Embryonic facial prominence (tissue), 1 donor: ENCODE results near the gene MORN1.
"Not testable (repeated sequence)": the region's sequence is repeated elsewhere in the genome, so short reads cannot be mapped to it uniquely, and the experiment has no call there.

Experiments used
- DNase-seq: peaks from one replicate; pipeline ENCODE4 v3.0.0-alpha.2; 2016; ENCODE audit errors: extremely low spot score

The MORN1 gene

DNA sequence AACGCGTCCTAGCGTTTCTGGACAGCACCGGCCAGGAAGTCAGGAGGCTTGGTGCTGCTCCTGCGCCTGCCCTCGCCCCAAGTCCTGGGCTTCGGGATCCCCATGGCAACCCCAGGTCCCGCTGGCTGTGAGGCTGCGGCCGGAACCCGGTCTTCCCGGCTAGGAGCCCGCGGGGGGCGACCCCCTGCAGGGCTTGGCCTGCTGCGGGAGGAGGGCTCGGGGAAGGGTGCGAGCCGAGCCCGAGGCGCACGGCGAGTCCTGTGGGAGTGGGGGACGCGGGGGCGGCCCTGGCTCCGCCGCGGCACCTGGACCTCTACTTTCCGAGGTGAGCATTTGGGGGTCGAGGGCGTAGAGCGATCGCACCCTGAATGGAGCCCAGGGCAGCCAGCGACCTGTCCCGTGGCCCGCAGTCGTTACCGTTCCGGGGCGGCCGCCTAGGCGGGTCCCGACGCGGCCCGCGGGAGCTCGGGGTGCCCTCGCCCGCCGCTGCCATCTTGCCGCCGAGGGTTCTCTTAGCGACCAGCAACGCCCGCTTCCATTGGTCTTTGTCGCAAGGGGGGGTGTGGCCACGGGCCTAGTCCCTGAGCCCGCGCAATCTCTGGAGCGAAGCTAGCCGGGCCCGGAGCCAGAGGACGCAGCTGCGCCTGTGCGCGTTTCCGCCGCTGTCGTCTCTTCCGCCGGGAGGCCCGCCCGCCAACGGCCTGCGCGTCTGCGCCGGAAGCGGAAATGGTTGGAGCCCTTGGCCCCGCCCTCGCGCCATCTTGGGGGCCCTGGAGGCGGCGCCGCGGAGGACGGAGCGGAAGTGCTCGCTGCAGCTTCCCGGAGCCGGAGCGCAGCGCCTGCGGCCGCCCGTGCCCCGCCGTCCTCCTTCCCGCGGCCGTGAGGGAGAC lies at the start of gene MORN1, which contains the start of gene RER1:
Gene MORN1, minus strand, starts transcription at position 514 of the 890 bp plus-strand sequence. Its CDS starts 21 bp downstream, at position 493.
Gene RER1, plus strand, starts transcription at position 801 of the 890 bp plus-strand sequence. CDS start 3,950 bp downstream, outside the sequence.
- peak; percentile 96 for DNase-seq

DNA sequence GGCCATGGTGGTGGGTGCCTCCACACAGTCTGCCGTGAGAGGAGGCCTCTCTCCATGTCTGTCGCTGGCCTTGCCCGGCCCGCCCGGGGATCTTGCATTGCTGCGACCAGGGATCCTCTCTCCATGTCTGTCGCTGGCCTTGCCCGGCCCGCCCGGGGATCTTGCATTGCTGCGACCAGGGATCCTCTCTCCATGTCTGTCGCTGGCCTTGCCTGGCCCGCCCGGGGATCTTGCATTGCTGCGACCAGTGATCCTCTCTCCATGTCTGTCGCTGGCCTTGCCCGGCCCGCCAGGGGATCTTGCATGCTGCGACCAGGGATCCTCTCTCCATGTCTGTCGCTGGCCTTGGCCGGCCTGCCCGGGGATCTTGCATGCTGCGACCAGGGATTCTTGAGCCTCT lies 49.0 kb upstream of the MORN1 start:
- not testable (repeated sequence) for DNase-seq

DNA sequence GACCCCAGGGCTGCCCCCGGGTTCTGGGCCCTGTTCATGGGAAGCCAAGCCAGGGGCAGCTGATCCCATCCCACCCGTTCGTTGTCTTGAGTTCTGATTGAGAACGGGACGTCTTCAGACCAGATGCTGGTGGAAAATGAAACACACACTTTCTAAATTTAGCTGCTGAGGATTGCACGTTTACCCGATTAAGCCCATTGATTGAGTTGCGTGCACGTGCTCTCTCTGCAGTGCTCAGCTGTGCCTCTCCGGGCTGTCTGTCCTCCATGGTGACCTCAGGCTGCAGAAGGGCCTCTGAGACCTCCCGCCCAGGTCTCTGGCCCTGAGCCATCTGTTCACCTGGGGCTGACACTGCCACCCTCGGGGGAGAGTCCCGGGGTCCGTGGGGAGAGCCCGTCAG lies 48.0 kb upstream of the MORN1 start:
- DNase-seq: no peak

DNA sequence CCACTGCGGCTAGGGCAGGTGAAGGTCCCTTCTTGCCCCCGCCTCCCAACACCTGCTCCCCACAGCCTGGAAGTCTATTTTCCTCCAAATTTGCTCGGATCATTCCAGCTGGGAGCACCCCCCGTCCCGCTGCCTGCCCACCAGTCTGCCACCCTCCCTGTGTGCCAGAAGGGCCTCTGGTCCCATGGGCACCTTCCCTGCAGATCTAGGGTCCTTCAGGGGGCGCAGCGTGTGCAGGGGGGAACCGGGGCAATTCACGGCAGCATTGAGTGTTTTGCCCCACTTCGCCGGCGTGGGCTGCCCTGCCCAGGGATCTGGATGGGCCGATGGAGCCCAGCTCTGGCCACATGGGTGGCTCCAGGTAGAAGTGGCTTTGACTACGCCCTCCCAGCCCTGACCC lies 47.3 kb upstream of the MORN1 start:
- no peak for DNase-seq

DNA sequence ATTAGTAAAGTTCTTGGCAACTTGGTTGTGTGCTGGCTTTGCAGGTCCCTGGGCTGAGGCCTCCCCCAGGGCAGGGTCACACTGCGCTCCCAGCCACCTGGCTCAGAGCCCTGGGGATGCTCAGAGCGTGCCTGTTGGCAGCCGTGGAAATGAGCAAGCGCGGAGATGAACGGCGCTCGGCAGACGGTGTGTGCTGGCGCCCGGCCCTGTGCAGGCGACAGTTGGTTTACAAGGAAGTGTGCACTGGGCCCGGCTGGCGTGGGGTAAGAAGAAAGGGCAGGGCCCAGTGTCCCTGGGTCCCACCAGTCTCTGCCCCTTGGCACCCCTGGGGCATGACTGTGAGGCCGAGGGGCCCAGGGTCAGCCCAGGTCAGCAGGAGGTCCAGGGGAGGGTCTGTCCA lies 46.7 kb upstream of the MORN1 start:
- DNase-seq: no peak

DNA sequence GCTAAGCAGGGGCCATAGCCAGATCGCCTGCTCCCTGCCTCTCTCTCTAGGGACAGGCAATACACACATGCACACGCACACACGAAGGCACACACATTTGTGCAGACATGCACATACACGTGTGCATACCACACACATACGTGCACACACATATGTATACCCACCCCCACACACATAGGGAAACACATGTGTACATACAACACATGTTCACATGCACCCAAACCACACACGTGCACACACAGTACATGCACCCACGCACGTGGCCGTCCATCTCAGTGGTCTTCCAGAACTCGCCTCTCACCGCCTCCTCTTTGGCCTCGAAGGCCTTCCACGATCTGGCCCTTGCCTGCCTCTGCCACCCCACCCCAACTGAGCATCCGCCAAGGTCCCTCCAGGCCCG lies 46.3 kb upstream of the MORN1 start:
- no peak for DNase-seq

DNA sequence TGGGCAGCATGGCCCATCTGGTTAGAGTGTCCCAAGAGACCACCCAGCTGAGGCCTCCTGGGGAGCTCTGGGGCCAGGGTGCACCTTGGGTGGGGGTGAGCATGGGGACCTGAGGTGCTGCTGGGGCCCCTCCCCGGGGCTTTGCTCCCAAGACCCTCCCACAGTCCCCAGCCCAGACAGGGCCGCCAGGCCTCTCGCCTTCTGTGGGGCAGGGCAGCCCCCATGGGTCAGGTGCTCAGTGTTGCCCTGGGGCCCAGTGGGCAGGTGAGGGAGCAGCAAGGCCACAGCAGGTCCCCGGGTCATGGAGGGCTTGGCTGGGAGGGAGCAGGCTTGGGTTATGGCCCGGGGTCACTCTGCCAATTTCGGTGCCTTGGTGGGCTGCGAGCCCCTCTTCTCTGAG lies 45.5 kb upstream of the MORN1 start:
- DNase-seq: no peak

DNA sequence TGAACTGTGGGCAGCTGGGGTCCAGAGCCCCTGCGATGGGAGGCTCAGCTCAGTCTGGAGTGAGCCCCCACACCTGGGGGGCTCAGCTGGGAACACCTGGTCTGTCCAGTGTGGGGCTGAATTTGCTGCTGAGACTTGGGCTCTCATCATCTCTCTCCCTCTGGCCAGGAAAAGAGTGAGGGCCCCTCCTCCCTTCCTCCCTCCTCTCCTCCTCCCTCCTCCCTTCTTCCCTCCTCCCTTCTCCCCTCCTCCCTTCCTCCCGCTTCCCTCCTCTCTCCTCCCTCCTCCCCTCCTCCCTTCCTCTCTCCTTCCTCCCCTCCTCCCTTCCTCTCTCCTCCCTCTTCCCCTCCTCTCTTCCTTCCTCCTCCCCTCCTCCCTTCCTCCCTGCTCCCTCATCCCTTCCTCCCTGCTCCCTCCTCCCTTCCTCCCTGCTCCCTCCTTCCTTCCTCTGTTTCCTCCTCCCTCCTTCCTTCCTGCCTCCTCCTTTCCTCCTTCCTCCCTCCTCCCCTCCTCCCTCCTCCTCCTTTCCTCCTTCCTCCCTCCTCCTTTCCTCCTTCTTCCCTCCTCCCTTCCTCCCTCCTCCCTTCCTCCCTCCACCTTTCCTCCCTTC lies 44.5 kb upstream of the MORN1 start:
- no peak for DNase-seq

DNA sequence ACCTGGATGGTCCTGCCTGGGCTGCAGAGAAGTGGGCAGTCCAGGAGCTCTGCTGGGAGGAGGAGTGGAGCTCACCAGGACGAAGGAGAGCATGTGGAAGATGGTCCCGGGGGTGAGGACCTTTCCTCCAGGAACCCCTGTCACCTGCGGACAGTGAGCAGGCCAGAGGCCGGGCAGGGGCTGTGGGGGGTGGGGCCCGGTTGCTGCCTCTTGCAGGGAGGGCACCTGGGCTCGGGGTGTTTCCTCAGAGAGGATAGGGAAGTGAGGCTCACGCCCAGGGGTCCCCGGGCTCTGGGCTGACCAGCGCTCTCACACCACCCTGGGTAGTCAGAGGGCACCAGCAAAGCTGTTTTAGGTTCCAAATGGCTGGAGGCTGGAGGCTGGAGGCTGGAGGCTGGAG lies 43.7 kb upstream of the MORN1 start:
- DNase-seq: no peak

DNA sequence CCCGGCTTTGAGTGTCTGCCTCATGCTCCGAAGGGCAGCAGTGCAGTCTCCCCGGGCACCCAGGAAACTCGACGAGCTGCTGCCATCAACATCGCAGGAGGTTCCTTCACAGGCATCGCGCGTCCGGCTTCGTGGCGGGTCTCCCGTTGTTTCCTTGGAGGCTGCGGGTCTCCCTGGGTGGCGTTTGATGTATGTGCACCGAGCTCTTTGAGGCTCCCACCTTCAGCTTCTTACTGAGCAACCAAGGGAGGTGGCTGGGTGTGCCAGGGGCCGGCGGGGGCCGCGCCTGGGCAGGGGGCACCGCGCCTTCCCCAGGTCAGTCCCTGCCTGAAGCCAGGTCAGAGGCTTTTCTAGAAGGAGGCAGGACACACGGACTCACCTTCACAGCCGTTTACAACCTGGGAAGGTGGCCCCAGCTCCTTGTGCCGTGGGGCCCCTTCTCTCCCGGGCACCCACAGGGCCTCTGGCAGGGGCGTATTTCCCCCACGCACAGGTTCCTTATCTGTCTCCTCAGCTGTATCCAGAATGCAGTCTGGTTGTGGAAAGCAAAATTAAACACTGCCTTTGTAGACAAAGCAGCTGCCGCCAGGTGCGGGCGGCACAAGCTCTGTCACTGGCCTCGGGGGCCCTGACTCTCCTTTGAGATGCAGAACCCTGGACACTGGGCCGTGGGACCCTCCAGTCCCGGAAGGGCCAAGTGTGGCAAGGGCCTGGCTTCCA lies 42.7 kb upstream of the MORN1 start:
- DNase-seq: no peak

DNA sequence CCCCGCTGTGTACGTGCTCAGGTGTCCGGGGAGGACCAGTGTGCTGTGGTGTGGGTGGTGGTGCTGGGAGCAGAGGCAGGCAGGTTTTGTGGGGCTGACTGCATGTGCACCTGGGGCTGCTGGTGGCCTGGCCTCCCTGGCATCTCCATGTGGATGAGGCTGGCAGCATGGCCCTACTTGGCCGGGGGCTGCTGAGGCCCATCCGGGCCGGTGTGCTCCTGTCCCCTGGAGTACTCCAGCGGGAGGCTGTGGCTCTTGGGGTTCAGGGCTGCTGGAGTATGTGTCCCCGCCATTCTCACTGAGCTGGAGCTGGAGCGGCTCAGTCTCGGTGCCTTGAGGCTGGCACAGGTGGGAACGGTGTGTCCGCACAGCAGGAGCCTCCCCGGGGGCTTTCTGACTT lies 41.8 kb upstream of the MORN1 start:
- no peak for DNase-seq

DNA sequence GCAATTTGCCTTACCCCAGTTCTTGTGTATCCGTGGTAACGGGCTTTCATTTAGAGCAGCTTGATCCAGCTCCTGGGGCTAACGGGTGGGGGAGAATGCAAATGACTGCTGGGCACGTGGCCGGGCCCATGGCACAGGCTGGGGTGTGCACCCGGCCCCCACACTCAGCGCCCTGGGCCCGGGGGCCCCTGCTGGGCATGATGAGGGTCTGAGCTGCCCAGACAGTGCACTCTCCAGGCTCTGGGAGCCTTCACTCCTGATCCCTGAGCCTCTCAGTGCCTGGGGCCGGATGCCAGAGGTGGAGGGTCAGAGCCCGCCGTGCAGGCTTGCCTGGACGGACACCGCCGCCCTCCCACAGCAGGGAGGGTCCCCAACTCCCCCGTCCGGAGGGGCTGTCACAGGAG lies 41.1 kb upstream of the MORN1 start:
- no peak for DNase-seq

DNA sequence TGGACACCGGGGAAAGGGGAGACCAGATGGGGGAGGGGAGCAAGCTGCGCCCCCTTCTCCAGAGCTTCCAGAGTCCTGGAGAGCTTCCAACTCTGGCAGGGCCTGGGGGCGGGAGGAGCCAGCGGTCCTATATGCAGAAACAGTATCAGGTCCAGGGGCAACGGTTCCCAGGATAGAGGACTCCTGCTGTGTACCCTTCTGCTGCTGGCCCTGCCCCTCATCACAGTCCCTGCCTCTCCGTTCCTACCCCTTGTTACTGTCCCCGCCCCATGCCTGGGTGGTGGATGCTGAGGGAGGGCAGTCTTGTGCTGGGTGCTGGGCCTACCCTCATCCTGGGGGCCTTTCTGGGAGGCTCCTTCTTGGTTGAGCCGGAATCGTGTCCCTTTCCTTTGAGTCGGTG lies 40.2 kb upstream of the MORN1 start:
- no peak for DNase-seq

DNA sequence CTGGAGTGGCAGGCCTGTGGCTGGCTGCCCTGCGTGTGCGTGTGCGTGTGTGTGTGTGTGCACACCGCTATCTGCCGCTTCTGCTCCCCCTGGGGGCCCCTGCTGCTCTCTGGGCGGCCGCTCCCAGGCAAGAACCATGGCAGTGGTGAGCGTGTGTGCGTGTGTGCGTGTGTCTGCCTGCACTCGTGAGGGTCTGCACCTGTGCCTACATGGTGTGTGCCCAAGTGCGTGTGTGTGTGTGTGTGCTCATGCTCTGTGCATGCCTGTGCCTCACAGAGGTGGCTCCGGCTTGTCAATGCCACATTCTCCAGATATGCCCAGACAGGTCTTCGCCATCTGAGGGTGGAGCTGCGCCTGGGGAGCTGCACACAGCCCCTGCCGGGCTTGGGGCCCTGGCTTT lies 39.7 kb upstream of the MORN1 start:
- no peak for DNase-seq

DNA sequence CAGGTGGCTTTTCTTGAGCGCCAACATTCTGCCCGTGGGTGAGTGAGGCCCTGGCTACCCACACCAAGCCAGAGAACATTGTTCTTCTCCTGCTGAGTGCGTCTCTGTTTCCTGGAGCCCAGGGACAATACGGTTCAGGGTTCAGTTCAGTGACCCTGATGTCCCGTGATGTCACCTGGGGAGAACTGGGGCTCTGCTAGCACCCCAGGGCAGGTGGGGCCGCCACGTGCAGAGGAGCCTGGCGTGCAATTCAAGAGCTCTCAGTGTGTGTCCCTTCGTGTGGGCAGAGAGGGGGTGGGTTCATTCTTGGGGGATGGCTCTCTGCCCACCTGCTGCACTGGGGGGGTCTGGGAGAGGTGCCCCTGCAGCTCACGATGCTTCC lies 39.2 kb upstream of the MORN1 start:
- DNase-seq: no peak

DNA sequence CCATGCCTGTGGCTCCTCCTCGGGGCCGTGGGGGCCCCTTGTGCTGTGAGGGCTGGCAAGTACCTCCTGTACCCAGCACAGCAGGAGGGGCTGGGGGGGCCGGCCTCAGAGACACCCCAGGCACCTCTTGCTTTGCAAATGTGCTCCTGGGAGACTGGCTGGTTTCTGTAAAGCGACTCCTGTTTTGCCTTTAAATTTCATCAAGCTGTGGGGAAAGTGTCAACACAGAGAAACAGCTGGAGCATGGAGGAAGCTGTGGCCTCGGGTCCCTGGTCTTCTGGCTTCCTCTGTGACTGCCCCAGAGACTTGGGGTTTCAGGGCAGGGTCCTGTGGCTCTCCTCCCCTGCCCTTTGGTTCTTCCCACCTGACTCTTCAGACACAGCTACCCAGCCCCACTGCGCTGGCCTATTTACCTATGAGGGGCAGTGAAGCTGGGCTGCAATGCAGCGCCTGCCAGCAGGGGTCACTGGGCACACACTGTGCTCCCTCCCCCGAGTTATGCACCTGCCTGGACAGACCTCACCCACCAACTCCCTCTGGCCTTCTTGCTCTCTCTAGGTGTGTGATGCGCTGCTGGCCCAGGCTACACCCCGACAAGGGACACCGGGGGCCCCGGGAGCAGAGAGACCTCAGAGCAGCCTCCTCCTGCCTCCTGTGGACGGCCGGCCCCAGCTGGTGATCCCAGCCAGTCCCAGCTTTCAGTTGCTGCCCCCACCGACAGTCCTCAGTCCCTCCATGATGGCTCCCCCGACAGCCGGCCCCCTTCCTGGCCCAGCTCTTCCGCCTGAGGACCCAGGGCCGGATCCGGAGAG lies 38.6 kb upstream of the MORN1 start:
- DNase-seq: no peak

DNA sequence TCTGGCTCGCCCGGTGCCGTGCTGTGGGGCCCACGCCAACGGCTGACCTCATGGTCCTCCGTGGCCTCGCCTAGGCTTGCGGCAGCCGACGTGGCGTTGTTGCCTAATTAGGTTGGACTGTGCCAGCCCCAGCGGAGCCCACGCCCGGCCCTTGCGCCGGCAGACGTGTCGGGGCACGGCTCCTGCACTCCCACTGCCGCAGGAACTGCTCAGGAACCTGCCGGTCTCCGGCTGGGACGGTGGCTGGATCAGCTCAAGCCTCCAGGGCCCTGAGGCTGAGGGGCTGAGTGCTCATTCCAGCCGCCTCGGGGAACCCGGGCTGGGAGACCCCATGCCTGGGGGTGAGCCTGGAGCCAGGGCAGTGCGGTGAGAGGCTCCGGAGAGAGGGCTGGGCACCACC lies 37.1 kb upstream of the MORN1 start:
- no peak for DNase-seq

DNA sequence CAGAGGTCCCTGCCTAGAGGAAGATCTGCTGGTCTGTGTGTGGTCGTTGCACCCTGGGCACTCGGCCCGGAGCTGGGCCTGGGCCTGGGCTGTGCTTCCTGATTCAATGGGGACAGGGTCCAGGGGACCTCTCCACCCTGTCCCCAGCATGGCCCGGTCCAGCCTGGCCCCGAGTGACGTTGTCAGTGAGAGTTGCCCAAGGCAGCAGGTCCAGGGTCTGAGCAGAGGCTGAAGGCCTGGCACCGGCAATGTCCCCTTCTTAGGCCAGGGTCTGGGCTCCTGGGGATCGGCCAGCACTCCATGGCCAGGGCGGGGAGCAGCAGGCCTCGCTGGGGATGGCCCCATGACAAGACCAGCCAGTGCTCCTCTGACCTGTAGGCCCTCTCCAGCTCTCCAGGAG lies 36.6 kb upstream of the MORN1 start:
- no peak for DNase-seq

DNA sequence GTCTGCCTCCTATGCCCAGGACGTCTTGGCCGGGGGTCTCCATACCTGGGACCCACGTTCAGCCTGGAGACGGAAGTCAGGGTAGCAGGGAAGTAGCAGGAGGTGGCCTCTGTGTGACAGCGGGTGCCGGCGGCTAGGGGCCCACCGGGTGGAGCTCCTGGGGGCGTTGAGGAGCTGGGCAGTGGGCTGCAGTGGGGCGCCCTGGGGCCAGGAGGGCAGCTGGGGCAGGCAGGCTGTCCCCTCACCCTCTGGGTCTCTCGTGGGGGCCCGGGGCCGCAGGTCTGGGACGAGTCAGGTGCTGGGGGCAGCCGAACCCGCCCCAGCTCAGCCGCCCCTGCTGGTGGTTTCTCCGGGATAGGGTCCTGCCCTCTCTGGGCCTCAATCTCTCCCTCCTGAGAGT lies 35.7 kb upstream of the MORN1 start:
- no peak for DNase-seq

DNA sequence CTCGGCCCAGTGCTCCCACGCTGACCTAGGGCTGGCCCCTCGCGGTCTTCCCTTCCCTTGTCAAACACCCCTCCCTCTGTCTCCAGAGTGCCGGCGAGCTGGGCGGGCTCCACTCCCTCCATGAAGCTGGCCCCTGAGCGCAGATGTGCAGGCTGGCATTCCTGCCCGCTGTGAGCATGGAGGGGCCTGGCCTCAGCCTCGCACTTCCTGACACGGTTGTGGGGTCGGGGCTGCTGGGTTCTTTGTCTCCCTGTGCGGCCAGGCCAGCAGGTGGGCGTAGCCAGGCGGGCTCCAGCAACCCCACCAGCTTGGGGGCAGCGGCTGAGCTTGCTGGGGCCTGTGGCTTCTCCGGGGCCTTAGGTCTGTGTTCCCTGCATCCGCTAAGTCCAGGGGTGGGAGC lies 35.2 kb upstream of the MORN1 start:
- no peak for DNase-seq

DNA sequence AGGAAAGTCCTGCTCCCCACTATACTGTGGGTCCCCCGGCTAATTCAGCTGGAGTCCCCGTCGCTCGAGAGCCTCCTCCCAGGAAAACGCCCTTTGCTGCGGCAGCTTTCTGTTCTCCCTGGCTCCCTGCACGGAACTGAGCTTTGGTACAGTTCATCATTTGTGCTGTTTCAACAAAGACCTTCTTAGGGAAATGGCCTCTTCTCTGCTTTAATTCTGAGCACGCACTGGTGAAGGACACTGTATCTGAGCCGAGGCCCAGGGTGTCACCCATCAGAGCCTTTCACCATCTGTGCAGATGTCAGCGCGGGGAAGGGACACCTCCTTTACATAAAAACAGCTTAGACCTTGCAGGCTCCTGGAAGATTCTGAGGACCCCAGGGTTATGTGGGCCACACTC lies 34.5 kb upstream of the MORN1 start:
- no peak for DNase-seq

DNA sequence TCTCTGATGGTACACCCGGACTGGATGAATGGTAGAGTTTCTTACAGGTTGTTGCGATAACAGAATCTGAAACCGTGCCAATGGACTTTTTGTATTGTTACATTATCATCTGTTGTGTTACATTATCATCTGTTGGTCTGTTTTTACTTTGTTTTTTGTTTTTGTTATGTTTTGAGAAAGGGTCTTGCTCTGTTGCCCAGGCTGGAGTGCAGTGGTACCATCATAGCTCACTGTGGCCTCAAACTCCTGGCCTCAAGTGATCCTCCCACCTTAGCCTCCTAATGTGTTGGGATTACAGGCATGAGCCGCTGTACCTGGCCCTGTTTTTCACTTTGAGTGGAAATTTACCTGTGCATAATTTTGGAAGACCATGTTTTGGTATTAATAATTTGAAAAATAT lies 31.2 kb upstream of the MORN1 start:
- DNase-seq: no peak
